K562 (cell line): ENCODE results near the gene USP27X. TPM values are rescaled to one million over a fixed set of nuclear protein-coding genes. Genes with fewer than 3 reads are reported as not detected.

Experiments used
- BRF1 ChIP-seq: IDR thresholded peaks from 3 replicates; pipeline ENCODE4 v1.6.1; 2011; ENCODE audit warnings: borderline replicate concordance, mild to moderate bottlenecking; ENCODE audit not compliant: insufficient read length; ENCODE audit errors: extremely low read depth
- CBX3 ChIP-seq, 2 experiments: IDR thresholded peaks; 1 replicate in 1 of 2; 2 replicates in 1 of 2; pipeline ENCODE4 v1.6.1; 2012; ENCODE audit warnings: inconsistent platforms in 2 of 2, low read length in 2 of 2, borderline replicate concordance in 1 of 2, control low read depth in 1 of 2
- E2F8 ChIP-seq: fragments of 450-650 bp; IDR thresholded peaks from 2 replicates; pipeline ENCODE4 v1.7.1; 2018; ENCODE audit warnings: mild to moderate bottlenecking, low read depth; ENCODE audit not compliant: partially characterized antibody
- HDAC1 ChIP-seq, 2 experiments: fragments of 450-650 bp; IDR thresholded peaks; 2 replicates each; pipeline ENCODE4 v1.6.1; 2016 to 2017; ENCODE audit warnings: inconsistent platforms in 1 of 2, mild to moderate bottlenecking in 1 of 2, moderate library complexity in 1 of 2
- KLF6 ChIP-seq: fragments of 250-450 bp; sonication (Bioruptor Pico); IDR thresholded peaks from 2 replicates; pipeline ENCODE4 v1.4.0; 2020; ENCODE audit warnings: mild to moderate bottlenecking, moderate library complexity, borderline replicate concordance
- MEF2A ChIP-seq: IDR thresholded peaks from 2 replicates; pipeline ENCODE4 v1.6.1; 2011; ENCODE audit warnings: low read depth, mild to moderate bottlenecking, low read length, moderate library complexity; ENCODE audit not compliant: control insufficient read depth
- MEIS2 ChIP-seq: fragments of 450-650 bp; IDR thresholded peaks from 2 replicates; pipeline ENCODE4 v1.6.1; 2014; ENCODE audit warnings: mild to moderate bottlenecking; ENCODE audit not compliant: partially characterized antibody
- PRMT5 ChIP-seq: sonication (generic); formaldehyde crosslinking; IDR thresholded peaks from 2 replicates; pipeline ENCODE4 v1.5.0; 2020; ENCODE audit warnings: missing genetic modification reagents
- SLC30A9 ChIP-seq: fragments of 250-450 bp; sonication (Bioruptor Pico); IDR thresholded peaks from 2 replicates; pipeline ENCODE4 v1.8.0; 2022; ENCODE audit warnings: mild to moderate bottlenecking, moderate library complexity
- SREBF1 ChIP-seq: fragments of 150-350 bp; IDR thresholded peaks from 2 replicates; pipeline ENCODE4 v1.6.1; 2014; ENCODE audit warnings: antibody characterized with exemption, low read depth, low read length, borderline replicate concordance
- TOE1 ChIP-seq, 2 experiments: fragments of 450-650 bp in 1 of 2; sonication (generic) in 1 of 2; formaldehyde crosslinking in 1 of 2; IDR thresholded peaks; 2 replicates each; pipeline versions ENCODE4 v1.7.1 to v1.8.0; 2016 to 2022; ENCODE audit warnings: borderline replicate concordance in 2 of 2, mild to moderate bottlenecking in 2 of 2, antibody characterized with exemption in 1 of 2, inconsistent platforms in 1 of 2, low read depth in 1 of 2, missing genetic modification reagents in 1 of 2, moderate library complexity in 1 of 2
- UBTF ChIP-seq, 2 experiments: IDR thresholded peaks; 2 replicates each; pipeline ENCODE4 v1.6.1; 2012; ENCODE audit warnings: improper control_type of control experiment in 2 of 2, low read depth in 2 of 2, low read length in 2 of 2, borderline replicate concordance in 1 of 2
- XRCC3 ChIP-seq: fragments of 450-650 bp; IDR thresholded peaks from 2 replicates; pipeline ENCODE4 v1.6.1; 2017; ENCODE audit warnings: mild to moderate bottlenecking, moderate library complexity
- YBX1 ChIP-seq: fragments of 450-650 bp; IDR thresholded peaks from 2 replicates; pipeline ENCODE4 v1.7.1; 2016; ENCODE audit warnings: mild to moderate bottlenecking
- ZBTB9 ChIP-seq: fragments of 450-650 bp; formaldehyde crosslinking; IDR thresholded peaks from 2 replicates; pipeline ENCODE4 v1.4.0; 2020; ENCODE audit warnings: mild to moderate bottlenecking, moderate library complexity
- ZNF143 ChIP-seq: sonication (generic); formaldehyde crosslinking; IDR thresholded peaks from 2 replicates; pipeline ENCODE4 v1.9.0; 2022; ENCODE audit warnings: mild to moderate bottlenecking, missing genetic modification reagents
- ZNF282 ChIP-seq: sonication (generic); formaldehyde crosslinking; IDR thresholded peaks from 2 replicates; pipeline ENCODE4 v1.8.1; 2023; ENCODE audit warnings: missing genetic modification reagents
- ZNF41 ChIP-seq: fragments of 250-450 bp; sonication (Bioruptor Pico); conservative IDR thresholded peaks from 2 replicates; pipeline ENCODE4 v1.4.0; 2020; ENCODE audit warnings: mild to moderate bottlenecking
- ZNF561 ChIP-seq: fragments of 450-650 bp; formaldehyde crosslinking; conservative IDR thresholded peaks from 2 replicates; pipeline ENCODE4 v1.4.0; 2020; ENCODE audit warnings: mild to moderate bottlenecking, moderate library complexity
- ZNF584 ChIP-seq: fragments of 200-800 bp; sonication (Bioruptor generic); IDR thresholded peaks from 2 replicates; pipeline ENCODE4 v1.6.1; 2016; ENCODE audit warnings: low read depth, mild to moderate bottlenecking, missing genetic modification characterization, missing compliant biosample characterization
- ZNF695 ChIP-seq: fragments of 450-650 bp; formaldehyde crosslinking; IDR thresholded peaks from 2 replicates; pipeline ENCODE4 v1.4.0; 2020; ENCODE audit warnings: mild to moderate bottlenecking, moderate library complexity
- polyA plus RNA-seq, 8 experiments: library from polyadenylated mRNA; depleted of rRNA in 4 of 8; stranded (reverse) in 5 of 8; unstranded in 3 of 8; fragments of >200 nt; fragmentation: Nextera tagmentation in 2 of 8; fragmentation: Illumina TruSeq in 1 of 8; extraction: Ambion mirVana in 2 of 8; extraction: Trizol in 1 of 8; gene quantifications; 2 replicates each; pipeline versions ENCODE4 v1.2.1 to v1.2.3, GENCODE V29; 2011 to 2014; ENCODE audit warnings: inconsistent platforms in 1 of 8, missing spikeins in 1 of 8
- total RNA-seq, 7 experiments: library from RNA; depleted of rRNA in 6 of 7; stranded (reverse); fragments of >200 nt in 6 of 7; fragmentation: Illumina TruSeq in 2 of 7; extraction: Trizol in 2 of 7; gene quantifications; 2 replicates each; pipeline versions ENCODE4 v1.2.1 to v1.2.3, GENCODE V29; 2011 to 2021; ENCODE audit warnings: low replicate concordance in 1 of 7

Gene USP27X
- total and polyA plus RNA-seq, 9 of the 15 experiments (the other 6 are each of a cell fraction or from before 2014, with no cell fraction given), result 0.15 to 4.7 (median 1.6) TPM

GRCh38 chrX:49878834-49879655 is at the start of gene USP27X (continued):
- TF ChIP-seq SLC30A9 (CRISPR knock-in tag) (no peak), MEF2A (no peak), UBTF (IDR thresholded peaks at IDR 0.05; ENCODE audit: borderline replicate concordance in 1 of 2, low read depth in 2 of 2, low read length in 2 of 2) (0 out of 4 replicates have a peak, but pooled peaks of 1 of the 2 experiments have one; percentile 34), YBX1 (no peak), BRF1 (no peak), ZNF41 (CRISPR knock-in tag) (no peak), MEIS2 (peak; percentile 7), SREBF1 (no peak), E2F8 (no peak), HDAC1 (IDR thresholded peaks at IDR 0.05) (no peak), ZNF143 (CRISPR knock-in tag) (no peak), CBX3 (IDR thresholded peaks at IDR 0.05; ENCODE audit: borderline replicate concordance in 1 of 2, low read length in 2 of 2) (no peak), ZBTB9 (CRISPR knock-in tag) (no peak), PRMT5 (CRISPR knock-in tag) (no peak), ZNF695 (CRISPR knock-in tag) (no peak), ZNF584 (CRISPR knock-in tag) (no peak), ZNF282 (CRISPR knock-in tag) (no peak), TOE1 (IDR thresholded peaks at IDR 0.05; ENCODE audit: borderline replicate concordance) (peak; percentile 34; the same call in 1 of the 2 replicates), TOE1 (CRISPR knock-in tag; IDR thresholded peaks at IDR 0.05; ENCODE audit: borderline replicate concordance, low read depth) (no peak), KLF6 (peak; percentile 25; the same call in 1 of the 2 replicates), ZNF561 (no peak), XRCC3 (no peak)
